Measurements from ENCODE around the gene DGAT2.
A peak's percentile ranks its signal among the peaks of the same experiment; 100 is the strongest.

Gene DGAT2

GRCh38 chr11:75792997-75793800 lies 24.6 kb downstream of the DGAT2 start:
- intact Hi-C loops (cut with DNase I), result no loop called here
- no peak for DNase-seq

- intact Hi-C loops (cut with DNase I), result no loop called here
- peak in 15 of 42 donors; percentile 12 to 59 (median 43) for DNase-seq
These were observed 25.4 kb downstream of the DGAT2 start for GRCh38 chr11:75793966-75794365.

- intact Hi-C loops (cut with DNase I), result no loop called here
- peak in 8 of 42 donors; percentile 8 to 55 (median 38) for DNase-seq
These were observed 26.9 kb downstream of the DGAT2 start for GRCh38 chr11:75795276-75796090.

- DNase-seq, result no peak
- intact Hi-C loops (cut with DNase I), result no loop called here
These were observed 27.5 kb downstream of the DGAT2 start for GRCh38 chr11:75796091-75796435.

DNA sequence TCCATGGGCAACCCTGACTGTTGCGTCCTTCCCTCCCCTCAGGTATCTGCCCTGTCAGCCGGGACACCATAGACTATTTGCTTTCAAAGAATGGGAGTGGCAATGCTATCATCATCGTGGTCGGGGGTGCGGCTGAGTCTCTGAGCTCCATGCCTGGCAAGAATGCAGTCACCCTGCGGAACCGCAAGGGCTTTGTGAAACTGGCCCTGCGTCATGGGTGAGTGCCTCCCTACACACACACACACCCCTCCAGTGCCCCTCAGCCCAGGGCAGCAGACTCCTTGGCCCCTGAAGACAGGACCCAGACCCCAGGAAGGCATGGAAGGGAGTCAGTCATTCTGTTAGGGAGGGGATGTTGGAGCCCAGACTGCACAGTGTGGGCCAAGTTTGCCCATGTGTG lies 28.5 kb downstream of the DGAT2 start:
- DNase-seq, result no peak
- intact Hi-C loops (cut with DNase I), result no loop called here

- intact Hi-C loops (cut with DNase I), result no loop called here
These were observed 29.2 kb downstream of the DGAT2 start for GRCh38 chr11:75797792-75798191.

GRCh38 chr11:75800136-75800675 lies 31.6 kb downstream of the DGAT2 start:
- intact Hi-C loops (cut with DNase I), result loop anchor here (5.0 kb wide), 2 partner anchors 67 to 352 kb away; no protein-coding TSS in a partner anchor
- DNase-seq, result no peak

More at GRCh38 chr11:75797792-75798191, 29.2 kb downstream of the DGAT2 start:
- DNase-seq, result no peak

GRCh38 chr11:75800728-75801361 lies 32.3 kb downstream of the DGAT2 start:
- intact Hi-C loops (cut with DNase I), result loop anchor here (5.0 kb wide), 2 partner anchors 66 to 351 kb away; no protein-coding TSS in a partner anchor

GRCh38 chr11:75801362-75802020 lies 32.9 kb downstream of the DGAT2 start:
- intact Hi-C loops (cut with DNase I), result loop anchor here (5.0 kb wide), 2 partner anchors 66 to 351 kb away; no protein-coding TSS in a partner anchor
- peak in 18 of 42 donors; percentile 21 to 61 (median 38) for DNase-seq

More at GRCh38 chr11:75800728-75801361, 32.3 kb downstream of the DGAT2 start:
- DNase-seq, result peak in 14 of 42 donors; percentile 23 to 54 (median 42)

GRCh38 chr11:75802021-75802912 lies 33.7 kb downstream of the DGAT2 start:
- peak in 5 of 42 donors; percentile 13 to 57 (median 32) for DNase-seq
- intact Hi-C loops (cut with DNase I), result loop anchor here (5.0 kb wide), 2 partner anchors 65 to 350 kb away; no protein-coding TSS in a partner anchor

- intact Hi-C loops (cut with DNase I), result loop anchor here (5.0 kb wide), 2 partner anchors 64 to 349 kb away; no protein-coding TSS in a partner anchor
- peak; percentile 41 to 95 (median 84) for DNase-seq
These were observed 34.6 kb downstream of the DGAT2 start for GRCh38 chr11:75802913-75803820.

DNA sequence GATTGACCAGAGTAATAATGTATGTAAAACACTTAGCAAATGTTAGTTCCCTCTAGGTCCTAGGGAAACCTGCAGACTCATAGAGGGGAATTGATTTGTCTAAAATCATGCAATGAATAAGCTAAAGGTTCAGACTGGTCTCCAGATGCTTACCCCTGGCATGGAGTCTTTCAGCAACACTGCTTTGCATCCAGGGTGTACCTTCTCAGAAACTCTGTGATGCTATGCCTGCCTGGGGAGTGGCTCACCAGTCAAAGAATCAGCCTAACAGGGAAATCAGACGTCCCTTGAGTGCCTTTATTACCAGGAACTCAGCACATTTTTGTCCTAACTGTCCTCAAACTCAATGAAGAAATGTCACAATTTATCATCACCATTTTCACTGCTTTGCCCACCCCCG lies 40.5 kb downstream of the DGAT2 start:
- intact Hi-C loops (cut with DNase I), result no loop called here
- no peak for DNase-seq

GRCh38 chr11:75809991-75810390 lies 41.4 kb downstream of the DGAT2 start:
- intact Hi-C loops (cut with DNase I), result no loop called here
- peak in 1 of 42 donors; percentile 13 for DNase-seq

- DNase-seq, result no peak
- intact Hi-C loops (cut with DNase I), result no loop called here
These were observed 42.2 kb downstream of the DGAT2 start for GRCh38 chr11:75810637-75811390.

DNA sequence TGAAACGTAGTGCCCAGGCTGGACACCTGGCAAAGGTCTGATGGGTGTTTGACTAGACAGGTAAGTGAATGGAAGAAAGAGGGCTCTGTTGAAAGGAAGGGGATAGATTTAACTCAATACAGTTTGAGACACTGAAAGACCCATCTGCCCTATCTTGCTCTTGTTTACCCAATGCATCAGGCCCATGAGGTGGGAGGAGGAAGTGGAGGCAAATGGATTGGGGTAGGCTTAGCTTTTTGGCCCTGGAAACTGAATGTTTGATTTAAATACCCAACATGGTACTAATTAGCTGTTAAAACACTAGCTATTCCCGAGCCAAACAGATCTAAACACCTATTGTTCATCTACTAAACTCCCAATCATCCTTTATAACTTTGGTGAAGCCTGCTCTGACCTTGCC lies 42.9 kb downstream of the DGAT2 start:
- intact Hi-C loops (cut with DNase I), result no loop called here
- DNase-seq, result no peak
